NCI-H128 (cell line): Measurements from ENCODE around the gene TTLL5.
A peak's percentile ranks its signal among the peaks of the same experiment; 100 is the strongest.
"Not testable (repeated sequence)": the region's sequence is repeated elsewhere in the genome, so short reads cannot be mapped to it uniquely, and the experiment has no call there.

ENCODE experiments used
- DNase-seq: peaks from one replicate; lab custom pipeline; 2025; ENCODE audit not compliant: unreplicated experiment; lab: John Stamatoyannopoulos, UW

Gene TTLL5

DNA sequence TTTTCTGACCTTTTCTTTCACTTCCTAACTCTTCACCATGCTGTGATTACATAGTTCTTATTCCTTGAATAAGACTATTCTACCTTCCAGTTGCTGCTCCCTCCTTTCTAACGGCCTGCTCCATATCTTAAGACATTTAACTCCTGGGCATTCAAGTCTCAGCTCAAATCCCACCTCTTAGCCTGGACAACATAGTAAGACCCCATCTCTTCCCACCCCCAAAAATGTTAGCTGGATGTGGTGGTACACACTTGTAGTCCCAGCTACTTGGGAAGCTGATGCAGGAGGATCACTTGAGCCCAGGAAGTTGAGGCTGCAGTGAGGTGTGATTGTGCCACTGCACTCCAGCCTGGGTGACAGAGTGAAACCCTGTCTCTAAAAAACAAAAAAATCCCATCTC lies 11.3 kb upstream of the TTLL5 start:
- DNase-seq, result no peak

DNA sequence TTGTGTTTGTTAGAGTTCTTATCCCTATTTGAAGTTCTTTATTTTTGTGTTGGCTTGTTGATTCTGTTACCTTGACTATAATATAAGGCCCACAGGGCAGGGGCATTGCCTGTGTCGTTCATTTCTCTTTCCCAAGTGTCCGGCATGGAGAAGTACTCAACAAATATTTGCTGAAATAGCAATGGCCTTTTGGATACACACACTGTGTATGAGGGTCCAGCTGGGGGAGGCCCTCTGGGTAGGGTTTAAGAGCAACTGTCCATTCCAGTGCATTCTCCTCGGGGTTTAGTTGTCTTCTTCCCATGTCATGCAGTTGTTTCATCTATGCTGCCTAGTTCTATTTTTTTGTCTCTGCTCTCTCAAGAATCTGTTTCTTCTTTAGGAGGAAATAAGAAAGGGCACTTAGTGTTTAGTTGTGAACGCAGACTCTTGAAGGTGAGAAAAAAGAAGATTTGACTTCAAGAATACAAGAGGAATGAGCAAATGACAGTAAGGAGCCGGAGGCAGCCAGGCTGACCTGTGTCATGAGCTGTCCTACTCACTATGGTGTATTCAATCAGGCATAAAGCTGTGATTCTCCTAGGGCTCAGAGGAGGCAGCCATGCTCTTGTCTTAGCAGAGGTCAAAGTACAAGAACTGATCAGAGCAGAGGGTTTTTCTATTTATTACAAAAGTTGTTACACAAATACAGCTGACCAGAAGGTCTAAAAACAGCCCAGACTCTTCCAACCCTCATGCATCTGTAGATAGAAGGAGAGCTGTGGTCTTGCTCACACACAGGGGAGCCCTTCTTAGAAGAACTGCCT lies 10.6 kb upstream of the TTLL5 start:
- DNase-seq, result no peak

DNA sequence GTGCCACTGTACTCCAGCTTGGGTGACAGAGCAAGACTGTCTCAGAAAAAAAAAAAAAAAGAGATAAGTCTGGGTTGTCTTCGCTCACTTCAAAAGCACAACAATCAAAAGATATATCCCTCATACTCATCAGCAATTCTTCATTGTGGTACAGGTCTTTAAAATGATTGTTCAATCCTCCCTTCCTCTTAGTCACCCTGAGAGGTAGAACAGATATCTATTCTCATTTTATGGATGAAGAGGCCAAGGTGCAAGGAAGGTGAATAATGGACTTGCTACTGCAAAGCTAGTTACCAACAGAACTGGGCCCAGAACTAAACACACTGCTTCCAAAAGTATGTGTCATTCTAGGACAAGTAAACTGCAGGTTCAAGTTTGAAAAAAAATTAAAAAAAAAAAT lies 7.5 kb upstream of the TTLL5 start:
- no peak for DNase-seq

DNA sequence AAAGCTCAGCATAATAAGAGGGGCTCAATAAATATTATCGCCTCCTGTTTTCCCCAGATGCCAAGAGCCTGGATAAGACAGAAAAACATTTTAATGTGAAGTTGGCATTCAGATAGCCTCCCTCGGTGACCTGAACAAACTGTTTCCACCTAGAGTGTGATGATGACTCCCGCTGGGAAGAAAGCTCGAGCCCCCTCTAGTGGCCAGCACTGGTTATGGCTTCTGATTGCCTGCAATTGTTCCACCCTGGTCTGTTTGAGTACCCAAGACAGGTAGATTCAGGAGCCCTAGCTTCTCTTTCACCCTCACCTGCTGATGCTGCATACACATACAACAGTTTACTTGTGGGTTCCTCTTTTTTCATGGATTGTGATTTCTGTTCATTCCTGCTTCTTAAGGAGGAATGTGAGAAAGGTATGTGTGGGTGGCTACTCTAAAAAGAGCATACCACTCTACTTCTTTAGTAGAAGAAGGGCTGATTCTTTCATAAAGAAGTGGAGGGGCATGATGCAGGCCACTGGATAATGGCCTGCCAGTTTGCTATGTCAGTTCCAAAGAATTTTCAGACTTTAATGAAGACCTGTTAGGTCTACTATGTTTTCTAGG lies 6.8 kb upstream of the TTLL5 start:
- DNase-seq, result peak; percentile 36

DNA sequence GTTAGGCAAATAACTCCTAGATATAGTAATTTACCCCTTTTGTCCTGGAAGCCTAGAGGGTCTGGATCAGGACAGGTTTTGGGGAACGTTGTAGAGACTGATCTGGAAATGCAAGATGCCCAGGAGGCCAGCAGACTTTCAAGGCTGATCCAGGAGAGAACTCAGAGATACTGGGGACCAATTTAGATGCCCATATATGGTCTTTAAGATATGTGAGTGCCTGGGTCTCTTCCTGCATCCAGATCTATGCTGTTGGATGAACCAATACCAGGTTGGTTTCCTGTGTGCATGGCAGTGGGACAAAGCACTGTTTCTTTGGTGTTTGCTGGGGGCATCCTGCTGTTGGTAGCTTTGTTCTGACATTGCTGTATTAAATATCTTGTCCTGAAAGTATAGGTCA lies 5.8 kb upstream of the TTLL5 start:
- DNase-seq, result no peak

DNA sequence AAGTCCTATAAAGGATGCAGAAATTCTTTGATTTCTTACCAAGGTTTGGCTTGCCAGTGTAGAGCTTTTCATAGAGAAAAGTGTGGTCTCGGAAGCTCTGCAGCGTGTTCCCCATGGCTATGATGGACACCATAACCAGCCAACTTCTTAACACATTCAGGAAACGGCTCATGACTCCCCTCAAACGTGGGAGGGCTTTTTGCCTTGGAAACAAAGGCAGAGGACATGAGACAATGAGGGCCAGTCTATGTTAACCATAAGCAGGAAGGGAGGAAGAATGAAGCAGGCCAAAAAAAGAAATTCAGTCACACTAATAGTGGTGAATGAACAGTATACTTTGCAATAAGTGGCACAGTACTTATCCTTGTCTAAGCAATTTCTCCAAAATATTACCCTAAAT lies 3.7 kb upstream of the TTLL5 start:
- DNase-seq, result no peak

DNA sequence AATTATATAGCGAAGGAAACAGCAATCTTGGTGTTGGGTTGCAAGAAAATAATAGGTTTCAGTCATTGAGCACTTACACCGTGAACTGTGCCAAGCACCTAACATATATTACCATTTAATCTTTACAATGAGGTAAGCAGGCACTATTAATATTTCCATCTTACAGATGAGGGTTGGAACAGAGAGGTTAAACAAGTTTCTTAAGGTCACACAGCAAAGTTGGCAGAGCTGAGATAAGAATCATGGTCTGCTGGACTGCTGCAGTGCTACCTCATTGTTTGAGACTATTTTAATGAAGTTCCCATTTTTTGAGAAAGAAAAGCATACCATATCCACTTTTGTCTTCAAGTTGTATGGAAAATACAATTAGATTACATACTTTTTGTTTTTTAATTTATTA lies 2.1 kb upstream of the TTLL5 start:
- DNase-seq, result no peak

DNA sequence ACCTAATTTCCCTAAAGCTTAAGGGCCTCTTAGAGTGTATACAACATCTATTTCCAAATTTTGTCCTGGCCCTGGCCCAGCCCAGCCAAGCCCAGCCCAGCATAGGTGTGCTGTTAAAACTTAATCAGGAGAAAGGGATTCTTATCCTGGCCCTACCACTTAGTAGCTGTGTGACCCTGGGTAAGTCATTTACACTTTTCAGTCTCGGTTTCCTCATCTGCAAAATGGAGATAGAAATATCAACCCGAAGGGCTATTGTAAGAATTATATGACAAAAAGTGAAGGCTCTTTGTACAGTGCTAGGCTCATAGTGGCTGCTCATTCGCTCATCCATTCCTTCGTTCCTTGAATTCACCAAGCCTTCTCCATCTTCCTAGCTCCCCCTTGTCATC lies 812 bp upstream of the TTLL5 start:
- no peak for DNase-seq

DNA sequence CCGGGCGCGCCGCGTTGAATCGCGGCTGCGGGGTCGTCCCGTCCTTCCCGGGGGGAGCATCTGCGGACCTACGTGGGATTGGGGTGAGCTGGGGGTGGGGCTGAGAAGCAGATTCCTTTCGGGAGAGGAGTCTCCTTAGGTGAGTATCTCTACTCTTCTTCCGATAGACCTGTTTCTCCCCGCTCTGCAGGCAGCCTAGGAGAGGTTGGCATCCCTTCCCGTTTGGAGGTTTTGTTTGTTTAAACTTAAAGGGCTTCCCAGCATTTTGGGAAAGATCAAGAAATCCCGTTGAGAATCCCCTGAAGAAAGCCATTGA lies 411 bp downstream of the TTLL5 start:
- no peak for DNase-seq

DNA sequence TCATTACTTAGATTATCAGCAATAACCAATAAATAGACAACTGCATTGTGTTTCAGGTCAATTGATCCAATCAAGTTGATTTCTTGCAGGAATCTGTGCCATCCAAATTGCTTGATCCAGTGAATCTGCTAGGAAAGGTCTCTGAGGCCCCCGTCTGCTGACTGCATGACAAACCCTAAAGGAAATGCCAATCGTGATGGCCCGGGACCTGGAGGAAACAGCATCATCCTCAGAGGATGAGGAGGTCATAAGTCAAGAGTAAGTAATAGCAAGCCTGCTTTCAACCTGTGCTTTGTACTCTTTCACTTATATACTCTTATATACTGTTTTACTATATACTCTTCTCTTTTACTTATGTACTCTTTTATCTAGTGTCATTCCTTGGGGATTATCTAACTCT lies 1.9 kb downstream of the TTLL5 start:
- no peak for DNase-seq

DNA sequence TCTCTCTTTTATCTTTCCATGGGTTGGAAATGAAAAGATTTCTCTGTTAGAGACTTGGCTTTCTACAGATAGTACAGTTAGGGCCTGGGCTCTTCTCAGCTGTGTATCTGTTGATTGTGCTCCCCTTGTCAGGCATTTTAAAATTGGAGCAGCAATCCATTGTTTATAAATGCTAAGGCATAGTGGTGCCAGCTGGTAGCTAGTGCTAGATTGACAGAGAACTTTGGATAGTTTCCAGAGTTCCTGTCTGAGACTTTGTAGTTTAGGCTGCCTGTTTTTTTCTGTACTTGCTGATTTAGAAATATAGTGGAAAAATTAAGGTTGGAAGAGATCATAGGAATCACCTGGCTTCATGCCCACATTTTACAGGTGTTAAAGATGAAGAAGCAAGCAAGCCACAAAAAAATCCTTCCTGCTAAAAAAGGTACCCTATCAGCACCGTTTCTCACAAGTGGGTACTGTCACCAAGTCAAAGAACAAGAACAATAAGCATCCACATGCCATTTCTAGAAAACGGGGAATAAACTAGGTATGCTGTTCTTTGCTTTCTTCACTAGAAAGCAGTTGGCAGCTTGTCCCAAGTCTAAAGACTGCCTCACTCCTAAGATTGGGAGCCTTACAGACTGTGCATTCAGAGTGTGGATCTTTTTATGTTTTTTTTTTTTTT lies 6.2 kb downstream of the TTLL5 start:
- DNase-seq, result no peak

DNA sequence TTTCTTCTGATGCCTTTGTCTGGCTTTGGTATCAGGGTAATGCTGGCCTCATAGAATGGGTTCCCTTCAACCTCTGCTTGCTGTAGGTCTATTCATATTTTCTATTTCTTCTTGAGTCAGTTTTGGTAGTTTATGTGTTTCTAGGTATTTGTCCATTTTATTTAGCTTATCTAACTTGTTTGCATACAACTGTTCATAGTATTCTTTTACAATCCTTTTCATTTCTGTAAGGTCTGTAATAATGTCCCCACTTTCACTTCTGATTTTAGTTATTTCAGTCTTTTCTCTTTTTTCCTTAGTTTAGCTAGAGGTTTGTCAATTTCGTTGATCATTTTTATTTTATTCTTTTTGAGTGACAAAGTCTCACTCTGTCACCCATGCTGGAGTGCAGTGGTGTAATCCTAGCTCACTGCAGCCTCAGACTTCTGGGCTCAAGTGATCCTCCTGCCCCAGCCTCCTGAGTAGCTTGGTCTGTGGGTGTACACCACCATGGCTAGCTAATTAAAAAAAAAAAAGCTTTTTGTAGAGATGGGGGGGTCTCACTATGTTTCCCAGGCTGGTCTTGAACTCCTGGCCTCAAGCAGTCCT lies 11.7 kb downstream of the TTLL5 start:
- DNase-seq, result no peak

DNA sequence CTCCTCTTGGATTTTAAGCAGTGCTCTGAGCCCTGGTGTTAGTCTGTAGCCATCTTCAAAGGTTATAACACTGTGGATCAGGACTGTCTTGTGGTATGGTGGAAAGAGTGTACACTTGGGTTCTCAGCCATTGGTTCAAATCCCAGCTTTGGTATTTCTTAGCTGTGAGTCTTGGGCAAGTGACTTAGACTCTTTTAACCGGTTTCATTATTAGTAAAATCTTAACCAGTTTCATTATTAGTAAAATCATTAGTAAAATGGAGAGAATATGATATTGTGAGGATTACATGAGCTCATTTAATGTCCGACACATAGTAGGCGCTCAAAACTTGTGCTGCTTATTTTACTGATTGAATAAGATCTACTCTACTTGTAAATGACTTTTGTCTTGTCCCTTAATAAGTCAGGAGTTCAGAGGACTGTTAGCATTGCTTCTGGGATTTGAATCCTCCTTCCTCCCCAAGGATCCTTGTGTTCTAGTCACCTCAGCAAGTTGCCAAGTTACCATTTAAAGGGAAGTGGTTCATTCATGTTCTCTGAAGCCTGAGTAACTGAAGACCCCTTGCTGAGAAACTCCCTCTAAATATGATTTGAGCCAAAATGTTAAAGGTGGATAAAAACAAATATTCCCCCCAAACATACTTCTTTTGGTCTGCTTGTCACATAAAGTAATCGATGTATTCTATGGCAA lies 12.4 kb downstream of the TTLL5 start:
- DNase-seq, result no peak

DNA sequence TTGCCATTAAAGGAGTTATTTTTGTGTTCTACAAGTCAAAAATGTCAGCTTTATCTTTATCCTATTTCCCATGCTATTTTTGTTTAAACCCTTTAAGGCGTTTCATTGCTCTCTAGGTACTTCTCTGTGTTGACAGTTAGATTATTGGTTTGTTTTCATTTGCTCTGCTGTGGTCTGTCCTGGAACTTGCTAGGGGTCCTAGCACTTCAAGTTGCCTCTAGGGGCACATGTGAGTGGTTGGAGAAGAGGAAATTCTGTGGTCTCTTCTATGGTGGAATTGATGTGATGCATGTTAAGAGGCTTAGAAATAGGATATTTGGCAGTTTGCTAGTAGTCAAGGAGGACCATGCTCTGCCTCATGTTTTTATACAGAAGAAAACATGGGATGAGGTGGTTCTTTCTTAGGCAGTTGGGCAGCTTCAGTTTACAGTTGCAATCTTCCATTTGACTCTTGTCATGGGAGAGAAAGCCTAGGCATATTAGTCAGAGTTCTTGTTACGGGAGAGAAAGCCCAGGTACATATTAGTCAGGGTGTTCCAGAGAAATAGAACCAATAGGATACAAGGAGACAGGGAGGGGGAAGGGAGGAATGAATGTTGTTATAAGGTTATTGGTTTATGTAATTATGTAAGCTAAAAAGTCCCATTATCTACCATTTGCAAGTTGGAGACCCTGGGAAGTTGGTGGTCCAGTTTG lies 14.4 kb downstream of the TTLL5 start:
- DNase-seq, result no peak

DNA sequence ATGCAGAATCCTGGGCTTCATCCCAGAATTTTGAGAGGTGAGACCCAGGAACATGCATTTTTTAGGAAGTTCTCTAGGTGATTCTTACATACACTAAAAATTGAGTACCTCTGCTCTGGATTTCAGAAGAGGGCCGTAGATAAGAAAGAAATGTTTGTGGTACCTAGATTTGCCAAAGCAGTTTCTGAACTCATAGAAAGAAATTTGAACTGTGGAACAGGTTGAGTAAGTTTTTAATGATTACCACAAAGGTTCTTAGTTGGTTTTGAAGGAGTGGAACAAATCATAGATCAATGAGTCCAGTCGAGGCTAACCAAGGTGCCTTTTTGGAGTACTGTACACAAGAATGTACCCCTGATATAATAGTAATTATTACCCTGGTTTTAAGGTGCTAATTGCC lies 24.9 kb downstream of the TTLL5 start:
- no peak for DNase-seq

DNA sequence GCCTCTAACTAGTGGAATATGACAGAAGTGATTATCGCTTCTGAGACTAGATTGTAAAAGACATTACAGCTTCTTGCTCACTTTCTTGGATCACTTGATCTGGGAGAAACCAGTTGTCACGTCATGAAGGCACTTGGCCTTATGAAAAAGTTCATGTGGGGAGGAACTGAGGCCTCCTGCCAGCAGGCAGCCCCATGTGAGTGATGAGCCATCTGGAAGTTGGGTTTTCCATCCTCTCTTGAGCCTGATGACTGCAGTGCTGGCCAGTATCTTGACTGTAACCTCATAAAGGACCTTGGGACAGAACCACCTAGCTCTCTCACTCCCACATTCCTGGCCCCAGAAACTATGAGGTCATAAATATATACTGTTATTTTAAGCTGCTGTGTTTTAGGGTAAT lies 28.0 kb downstream of the TTLL5 start:
- no peak for DNase-seq

DNA sequence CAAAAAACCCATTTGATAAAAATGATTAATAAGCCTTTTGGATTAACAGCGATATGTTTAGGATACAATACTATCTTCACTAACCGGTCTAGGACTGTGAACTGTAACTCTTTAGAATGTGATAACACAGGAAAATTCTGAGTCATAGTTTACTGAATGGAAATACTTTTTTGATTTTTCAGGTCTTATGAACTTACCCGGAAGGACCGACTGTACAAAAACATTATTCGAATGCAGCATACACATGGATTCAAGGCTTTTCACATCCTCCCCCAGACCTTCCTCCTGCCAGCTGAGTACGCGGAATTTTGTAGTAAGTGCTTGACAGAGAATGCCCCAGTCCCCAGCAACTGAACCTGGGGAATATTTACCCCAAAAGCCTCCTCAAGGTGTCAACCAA lies 29.0 kb downstream of the TTLL5 start:
- no peak for DNase-seq

DNA sequence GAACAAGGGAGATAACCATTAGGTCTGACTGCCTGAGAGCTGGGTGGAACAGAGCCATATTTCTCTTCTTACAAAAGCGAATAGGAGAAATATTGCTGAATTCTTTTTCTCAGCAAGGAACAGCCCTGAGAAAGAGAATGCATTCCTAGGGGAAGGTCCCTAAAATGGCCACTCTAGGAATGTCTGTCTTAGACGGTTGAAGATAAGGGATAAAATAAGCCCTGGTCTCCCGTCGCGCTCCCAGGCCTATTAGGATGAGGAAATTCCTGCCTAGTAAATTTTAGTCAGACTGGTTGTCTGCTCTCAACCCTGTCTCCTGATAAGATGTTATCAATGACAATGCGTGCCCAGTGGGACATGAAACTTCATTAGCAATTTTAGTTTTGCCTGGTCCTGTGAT lies 34.0 kb downstream of the TTLL5 start:
- not testable (repeated sequence) for DNase-seq

DNA sequence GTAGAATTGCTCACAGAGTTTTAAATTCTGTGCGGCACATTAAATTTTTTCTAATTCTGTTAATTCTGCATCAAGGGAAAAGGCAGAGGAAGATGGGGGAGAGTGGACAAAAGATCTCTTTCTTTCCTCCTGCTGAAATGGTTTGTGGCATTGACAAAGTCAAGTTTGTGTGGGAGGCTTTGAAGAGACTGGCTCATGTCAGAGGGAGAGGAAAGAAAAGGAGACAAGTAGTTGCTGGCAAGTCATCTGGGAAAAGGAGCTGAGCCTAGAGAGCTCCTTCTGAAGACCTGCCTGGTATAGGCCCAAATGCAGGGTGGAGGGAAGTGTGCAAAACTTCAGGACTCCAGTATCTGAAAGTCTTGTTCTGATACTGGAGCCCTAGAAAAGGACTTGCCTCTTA lies 36.3 kb downstream of the TTLL5 start:
- DNase-seq, result no peak

DNA sequence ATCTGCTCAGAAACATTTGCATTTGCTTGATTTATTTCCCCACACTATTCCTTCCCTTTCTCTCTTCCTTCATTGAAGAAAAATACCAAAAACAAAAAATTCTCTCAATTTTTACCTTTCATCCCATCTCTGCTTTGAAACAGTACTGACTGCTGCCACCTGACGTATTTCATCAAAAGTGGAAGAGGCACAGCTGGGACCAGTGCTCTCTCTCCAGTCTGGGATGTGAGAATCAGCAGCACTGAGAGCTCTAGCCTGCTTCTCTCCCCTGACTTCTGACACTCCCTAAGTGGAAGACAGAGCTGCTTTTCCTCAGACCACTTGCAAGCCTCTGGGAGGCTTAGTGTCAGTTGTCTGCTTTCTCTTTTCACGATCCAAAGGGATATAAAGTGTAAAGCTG lies 36.9 kb downstream of the TTLL5 start:
- DNase-seq, result no peak

DNA sequence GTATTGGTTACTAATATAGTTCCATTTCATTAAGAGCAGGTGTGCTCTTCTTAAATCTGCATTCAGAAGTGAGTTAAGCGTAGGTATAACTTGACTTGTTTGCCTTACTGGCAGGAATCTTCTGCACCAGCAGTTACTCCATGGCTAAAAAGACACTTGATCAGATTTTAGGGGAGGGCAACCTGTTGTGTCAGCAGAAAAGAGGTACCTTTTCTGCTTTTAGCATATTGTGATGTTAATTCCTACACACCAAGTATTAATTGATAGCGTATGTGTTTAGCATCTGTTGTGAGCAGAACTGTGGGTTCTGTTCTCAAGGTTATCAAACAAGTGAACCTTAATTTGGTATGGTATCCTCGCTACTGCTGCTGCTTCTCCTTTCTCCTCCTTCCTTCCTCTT lies 38.3 kb downstream of the TTLL5 start:
- DNase-seq, result no peak
